GM18526 (cell line): ENCODE results near the gene DDX27.
A peak's percentile ranks its signal among the peaks of the same experiment; 100 is the strongest.

Source experiments
- POLR2A ChIP-seq: IDR thresholded peaks from 3 replicates; pipeline ENCODE4 v1.6.1; 2011; ENCODE audit not compliant: insufficient read length; ENCODE audit errors: extremely low read depth

The DDX27 gene

GRCh38 chr20:49187851-49188641, 31.2 kb upstream of the DDX27 start, which contains the start of gene STAU1:
Gene STAU1, minus strand, starts transcription at chr20:49188334. Its CDS starts 22,133 bp downstream, at chr20:49166201.
- TF ChIP-seq POLR2A, result peak; percentile 81

DNA sequence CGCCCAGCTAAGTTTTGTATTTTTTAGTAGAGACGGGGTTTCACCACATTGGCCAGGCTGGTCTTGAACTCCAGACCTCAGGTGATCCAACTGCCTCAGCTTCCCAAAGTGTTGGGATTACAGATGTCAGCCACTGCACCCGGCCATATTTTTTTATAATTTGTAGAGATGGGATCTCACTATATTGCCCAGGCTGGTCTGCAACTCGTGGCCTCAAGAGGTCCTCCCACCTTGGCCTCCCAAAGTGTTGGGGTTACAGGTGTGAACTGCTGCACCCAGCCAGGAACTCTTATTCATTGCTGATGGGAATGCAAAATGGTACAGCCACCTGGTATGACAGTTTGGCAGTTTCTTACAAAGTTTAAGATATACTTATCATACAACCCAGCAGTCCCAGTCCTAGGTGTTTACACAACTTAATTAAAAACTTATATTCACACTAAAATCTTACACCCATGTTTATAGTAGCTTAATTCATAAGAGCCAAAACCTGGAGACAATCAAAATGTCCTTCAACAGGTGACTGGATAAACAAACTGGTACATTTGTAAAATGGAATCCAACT, 19.4 kb upstream of the DDX27 start:
- TF ChIP-seq POLR2A, result no peak

- TF ChIP-seq POLR2A, result no peak
These were observed 16.2 kb upstream of the DDX27 start for GRCh38 chr20:49203011-49203410.

- no peak for TF ChIP-seq POLR2A
These were observed 15.5 kb upstream of the DDX27 start for GRCh38 chr20:49203746-49204145.

- TF ChIP-seq POLR2A, result no peak
These were observed 12.1 kb upstream of the DDX27 start for GRCh38 chr20:49207076-49207475.

- TF ChIP-seq POLR2A, result no peak
These were observed 9.0 kb upstream of the DDX27 start for GRCh38 chr20:49210101-49210756.

DNA sequence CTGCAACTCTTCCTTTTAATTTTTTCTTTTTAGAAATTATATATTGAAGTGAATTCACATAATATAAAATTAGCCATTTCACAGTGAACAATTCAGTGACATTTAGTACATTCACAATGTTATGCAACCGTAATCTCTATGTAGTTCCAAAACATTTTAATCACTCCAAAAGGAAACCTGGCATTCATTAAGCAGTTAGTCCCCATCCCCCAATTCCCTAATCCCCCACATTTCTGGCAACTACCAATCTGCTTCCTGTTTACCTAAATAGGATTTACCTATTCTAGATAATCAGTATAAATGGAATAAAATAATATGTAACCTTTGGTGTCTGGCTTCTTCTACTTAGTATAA, 8.5 kb upstream of the DDX27 start:
- no peak for TF ChIP-seq POLR2A

DNA sequence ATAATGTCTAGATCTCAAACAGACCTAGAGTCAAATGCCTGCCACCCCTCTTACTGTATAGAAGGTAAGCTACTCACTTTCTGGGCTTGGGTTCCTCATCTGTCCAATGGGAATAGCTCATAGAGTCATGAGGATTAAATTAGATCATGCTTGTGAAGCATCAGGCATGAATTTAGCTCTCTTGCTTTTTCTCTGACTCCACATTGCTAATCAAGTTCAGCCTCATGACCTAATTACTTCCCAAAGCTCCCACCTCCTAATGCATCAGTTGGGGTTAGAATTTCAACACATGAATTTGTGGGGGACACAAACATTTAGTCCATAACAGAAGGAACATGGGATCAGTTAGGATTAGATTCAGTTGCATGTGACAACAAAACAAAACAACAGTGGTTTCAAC, 4.6 kb upstream of the DDX27 start:
- TF ChIP-seq POLR2A, result no peak

- TF ChIP-seq POLR2A, result no peak
These were observed 4.0 kb upstream of the DDX27 start for GRCh38 chr20:49215232-49215631.

DNA sequence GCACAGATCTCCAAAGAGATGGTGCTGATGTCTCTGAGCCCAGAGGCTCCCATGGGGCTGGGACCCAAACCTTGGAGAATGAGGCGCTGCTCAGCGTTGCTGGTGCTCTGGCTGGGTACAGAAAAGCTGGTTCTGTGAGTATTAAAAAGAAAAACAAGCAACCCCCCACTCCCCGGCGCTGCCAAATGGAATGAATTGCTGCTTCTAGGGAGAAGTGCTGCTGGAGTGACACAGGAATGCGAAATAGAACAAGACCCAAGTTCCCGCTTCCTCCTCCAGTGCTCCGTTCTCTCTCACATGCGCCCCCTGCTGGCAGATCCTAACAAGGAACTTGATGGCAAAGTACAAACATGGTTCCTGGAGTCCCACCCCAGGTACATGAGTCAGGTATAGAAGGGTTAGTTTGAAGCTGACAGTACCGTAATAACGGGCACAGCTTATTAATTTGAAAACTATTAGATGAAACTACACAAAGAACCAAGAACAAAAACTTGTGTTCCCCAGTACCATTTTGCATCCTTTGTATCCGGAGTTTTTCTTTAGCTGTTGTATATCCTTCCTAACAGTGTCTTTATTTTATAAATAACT, 2.1 kb upstream of the DDX27 start:
- TF ChIP-seq POLR2A, result no peak

GRCh38 chr20:49219924-49220831, 962 bp downstream of the DDX27 start:
- TF ChIP-seq POLR2A, result no peak

DNA sequence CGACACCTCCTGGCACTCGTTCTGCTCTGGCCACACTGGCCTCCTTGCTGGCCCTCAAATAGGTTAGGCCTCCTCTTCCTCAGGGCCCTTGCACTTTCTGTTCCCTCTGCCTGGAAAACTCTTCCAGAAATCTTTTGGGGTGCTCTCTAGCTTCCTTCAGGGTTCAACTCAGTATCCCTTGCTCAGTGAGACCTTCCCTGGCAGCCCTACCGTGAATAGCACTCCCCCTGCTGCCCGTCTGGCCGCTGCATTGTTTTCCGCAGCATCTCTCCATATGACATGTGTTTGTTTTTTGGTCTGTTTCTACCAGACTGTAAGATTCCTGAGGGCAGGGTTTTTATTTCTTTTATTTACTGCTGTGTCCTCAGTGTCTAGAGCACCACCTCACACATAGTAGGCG, 6.7 kb downstream of the DDX27 start:
- no peak for TF ChIP-seq POLR2A

DNA sequence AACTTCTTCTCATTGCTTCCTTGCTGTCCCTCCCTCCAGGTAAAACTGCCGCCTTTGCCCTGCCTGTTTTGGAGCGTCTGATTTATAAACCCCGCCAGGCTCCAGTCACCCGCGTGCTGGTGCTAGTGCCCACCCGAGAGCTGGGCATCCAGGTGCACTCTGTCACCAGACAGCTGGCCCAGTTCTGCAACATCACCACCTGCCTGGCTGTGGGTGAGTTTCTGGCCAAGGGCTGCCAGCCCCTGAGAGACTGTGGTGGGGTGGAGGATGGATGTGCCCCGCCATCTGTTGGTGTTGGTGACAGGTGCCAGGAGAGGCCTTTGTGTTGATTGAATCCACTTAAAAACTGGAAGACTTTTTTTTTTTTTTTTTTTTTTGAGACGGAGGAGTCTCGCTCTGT, 9.5 kb downstream of the DDX27 start:
- no peak for TF ChIP-seq POLR2A

DNA sequence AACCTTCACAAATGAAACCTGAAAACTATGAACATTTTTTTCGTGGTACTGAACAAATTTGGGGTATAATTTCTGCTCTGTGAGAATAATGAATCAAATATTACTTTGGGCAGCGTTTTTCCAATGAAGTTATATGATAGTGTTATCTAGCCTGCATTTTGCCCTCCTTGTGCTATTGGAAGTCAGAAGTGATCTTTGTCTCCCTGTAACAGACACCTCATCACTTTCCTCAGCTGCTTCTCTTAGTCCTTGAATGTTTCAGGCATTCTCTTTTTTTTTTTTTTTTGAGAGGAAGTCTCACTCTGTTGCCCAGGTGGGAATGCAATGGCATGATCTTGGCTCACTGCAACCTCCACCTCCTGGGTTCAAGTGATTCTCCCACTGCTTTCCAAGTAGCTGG, 10.2 kb downstream of the DDX27 start:
- TF ChIP-seq POLR2A, result no peak

DNA sequence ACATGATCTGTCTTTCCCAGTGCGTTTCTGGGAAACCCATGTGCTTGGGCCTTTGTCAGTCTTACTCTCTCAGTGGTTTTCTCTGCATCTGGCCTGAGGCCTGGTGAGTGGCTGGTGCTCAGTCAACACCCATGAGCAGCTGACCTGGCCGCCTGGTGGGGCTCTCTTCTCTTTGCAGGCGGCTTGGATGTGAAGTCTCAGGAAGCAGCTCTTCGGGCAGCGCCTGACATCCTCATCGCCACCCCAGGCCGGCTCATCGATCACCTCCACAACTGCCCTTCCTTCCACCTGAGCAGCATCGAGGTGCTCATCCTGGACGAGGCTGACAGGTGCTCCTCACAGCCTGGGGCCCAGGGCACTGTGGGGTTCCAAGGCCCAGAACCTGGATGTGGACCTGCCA, 10.8 kb downstream of the DDX27 start:
- no peak for TF ChIP-seq POLR2A

DNA sequence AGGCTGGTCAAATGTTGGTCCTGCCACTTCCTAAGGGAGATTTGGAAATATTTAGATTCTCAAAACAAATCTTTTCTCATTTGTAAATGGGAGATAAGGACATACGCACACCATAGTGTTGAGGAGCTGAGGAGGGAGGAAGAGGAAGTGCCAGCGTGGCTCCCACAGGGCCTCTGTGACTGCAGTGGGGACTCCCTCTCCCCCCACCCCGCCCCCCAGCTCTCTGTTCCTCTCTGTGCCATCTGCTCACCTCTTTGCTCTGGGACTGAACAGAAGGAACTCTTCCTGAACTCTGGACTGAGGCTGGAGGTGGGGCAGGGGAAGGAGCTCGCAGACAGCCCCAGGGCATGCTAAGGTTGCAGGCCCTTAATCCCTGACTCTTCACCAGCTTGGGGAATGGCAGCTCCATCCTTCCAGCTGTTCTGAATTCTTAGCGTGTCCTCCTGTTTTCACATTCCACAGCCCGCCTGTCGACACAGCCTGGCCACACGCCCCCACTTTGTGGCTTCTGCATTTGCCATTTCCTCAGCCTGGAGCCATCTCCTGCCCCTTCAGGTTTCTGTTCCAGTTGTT, 11.4 kb downstream of the DDX27 start:
- no peak for TF ChIP-seq POLR2A
